PFSK-1 (cell line): ENCODE results near the gene WDFY3.

Source experiments
- FOXP2 ChIP-seq: optimal IDR thresholded peaks from 2 replicates; pipeline ENCODE3; 2011; ENCODE audit warnings: borderline replicate concordance, control low read depth, inconsistent platforms; ENCODE audit not compliant: insufficient read depth; ENCODE audit errors: extremely low read length, extremely low read depth
- POLR2AphosphoS5 ChIP-seq: IDR thresholded peaks from 2 replicates; pipeline ENCODE4 v1.6.1; 2012; ENCODE audit warnings: low read depth, mild to moderate bottlenecking, control low read depth, low read length, moderate library complexity
- SIN3A ChIP-seq: IDR thresholded peaks from 2 replicates; pipeline ENCODE4 v1.6.1; 2012; ENCODE audit warnings: mild to moderate bottlenecking, low read length, moderate library complexity, borderline replicate concordance; ENCODE audit not compliant: insufficient read depth
- TAF1 ChIP-seq: IDR thresholded peaks from 2 replicates; pipeline ENCODE4 v1.6.1; 2012; ENCODE audit warnings: low read length, control low read depth, borderline replicate concordance; ENCODE audit not compliant: insufficient read depth
- TF ChIP-seq, protein P1 (sequence below), 2 experiments: IDR thresholded peaks; 2 replicates each; pipeline versions ENCODE4 v1.6.1 to v1.8.0; 2011 to 2012; ENCODE audit warnings: low read depth in 2 of 2, low read length in 2 of 2, control low read depth in 1 of 2, inconsistent platforms in 1 of 2, mild to moderate bottlenecking in 1 of 2, moderate library complexity in 1 of 2; ENCODE audit not compliant: insufficient read depth in 1 of 2

WDFY3 gene

DNA sequence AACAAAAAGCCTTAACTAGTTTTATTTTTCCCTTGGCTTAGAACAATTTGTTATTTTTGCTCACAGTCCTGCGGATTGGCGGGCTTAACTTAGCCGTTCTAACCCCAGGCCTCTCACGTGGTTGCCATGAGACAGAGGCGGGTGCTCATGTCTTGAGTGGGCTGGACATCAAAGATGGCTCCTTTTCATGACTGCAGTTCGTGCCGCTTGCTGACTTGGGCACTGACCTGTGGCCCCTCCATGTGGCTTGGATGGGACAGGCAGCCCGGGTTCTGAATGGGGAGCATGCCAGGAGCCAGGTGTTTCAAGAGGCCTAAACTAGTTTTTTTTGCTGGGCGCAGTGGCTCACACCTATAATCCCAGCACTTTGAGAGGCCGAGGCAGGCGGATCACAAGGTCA is 342.8 kb downstream of the WDFY3 start:
- TF ChIP-seq SIN3A (no peak), TAF1 (no peak), FOXP2 (no peak), POLR2AphosphoS5 (no peak)
- TF ChIP-seq, protein P1, sequence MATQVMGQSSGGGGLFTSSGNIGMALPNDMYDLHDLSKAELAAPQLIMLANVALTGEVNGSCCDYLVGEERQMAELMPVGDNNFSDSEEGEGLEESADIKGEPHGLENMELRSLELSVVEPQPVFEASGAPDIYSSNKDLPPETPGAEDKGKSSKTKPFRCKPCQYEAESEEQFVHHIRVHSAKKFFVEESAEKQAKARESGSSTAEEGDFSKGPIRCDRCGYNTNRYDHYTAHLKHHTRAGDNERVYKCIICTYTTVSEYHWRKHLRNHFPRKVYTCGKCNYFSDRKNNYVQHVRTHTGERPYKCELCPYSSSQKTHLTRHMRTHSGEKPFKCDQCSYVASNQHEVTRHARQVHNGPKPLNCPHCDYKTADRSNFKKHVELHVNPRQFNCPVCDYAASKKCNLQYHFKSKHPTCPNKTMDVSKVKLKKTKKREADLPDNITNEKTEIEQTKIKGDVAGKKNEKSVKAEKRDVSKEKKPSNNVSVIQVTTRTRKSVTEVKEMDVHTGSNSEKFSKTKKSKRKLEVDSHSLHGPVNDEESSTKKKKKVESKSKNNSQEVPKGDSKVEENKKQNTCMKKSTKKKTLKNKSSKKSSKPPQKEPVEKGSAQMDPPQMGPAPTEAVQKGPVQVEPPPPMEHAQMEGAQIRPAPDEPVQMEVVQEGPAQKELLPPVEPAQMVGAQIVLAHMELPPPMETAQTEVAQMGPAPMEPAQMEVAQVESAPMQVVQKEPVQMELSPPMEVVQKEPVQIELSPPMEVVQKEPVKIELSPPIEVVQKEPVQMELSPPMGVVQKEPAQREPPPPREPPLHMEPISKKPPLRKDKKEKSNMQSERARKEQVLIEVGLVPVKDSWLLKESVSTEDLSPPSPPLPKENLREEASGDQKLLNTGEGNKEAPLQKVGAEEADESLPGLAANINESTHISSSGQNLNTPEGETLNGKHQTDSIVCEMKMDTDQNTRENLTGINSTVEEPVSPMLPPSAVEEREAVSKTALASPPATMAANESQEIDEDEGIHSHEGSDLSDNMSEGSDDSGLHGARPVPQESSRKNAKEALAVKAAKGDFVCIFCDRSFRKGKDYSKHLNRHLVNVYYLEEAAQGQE (IDR thresholded peaks at IDR 0.05; ENCODE audit: insufficient read depth in 1 of 2, low read depth in 2 of 2, low read length in 2 of 2): no peak

GRCh38 chr4:84622959-84623358 is 343.5 kb downstream of the WDFY3 start:
- no peak for TF ChIP-seq POLR2AphosphoS5
- TF ChIP-seq FOXP2: no peak
- TF ChIP-seq, protein P1 (IDR thresholded peaks at IDR 0.05; ENCODE audit: insufficient read depth in 1 of 2, low read depth in 2 of 2, low read length in 2 of 2): no peak
- no peak for TF ChIP-seq SIN3A
- TF ChIP-seq TAF1: no peak
